AG04450 (cell line): Measurements from ENCODE around the gene SARDH. TPM values are rescaled to one million over a fixed set of nuclear protein-coding genes. Genes with fewer than 3 reads are reported as not detected.
"Not testable (repeated sequence)": the region's sequence is repeated elsewhere in the genome, so short reads cannot be mapped to it uniquely, and the experiment has no call there.

ENCODE experiments used
- CTCF ChIA-PET: fragments of 300-600, 350-600 bp; formaldehyde crosslinking; extraction: SDS; loops from one replicate; lab custom pipeline; 2022; ENCODE audit warnings: antibody characterized with exemption, inconsistent platforms; lab: Charles Lee
- POLR2A ChIA-PET: fragments of 350-600 bp; formaldehyde crosslinking; extraction: SDS; loops from one replicate; lab custom pipeline; 2021; ENCODE audit warnings: antibody characterized with exemption, inconsistent platforms; lab: Yijun Ruan, JAX
- DNase-seq: peaks from one replicate; pipeline ENCODE4 v3.0.0-alpha.2; 2011; ENCODE audit warnings: low read depth, low spot score
- H3K27ac ChIP-seq: one replicate; pipeline ENCODE4 v1.5.1; 2012; ENCODE audit warnings: low read depth, low read length, control low read depth
- H3K27me3 ChIP-seq: one replicate; pipeline ENCODE4 v1.6.0; 2012; ENCODE audit warnings: low read length; ENCODE audit not compliant: control insufficient read depth, insufficient read depth
- H3K4me3 ChIP-seq: 2 replicates; pipeline ENCODE4 v1.5.1; 2011; ENCODE audit warnings: mild to moderate bottlenecking, low read depth, low read length, control low read depth
- H3K9me3 ChIP-seq: 2 replicates; pipeline ENCODE4 v1.5.1; 2012; ENCODE audit warnings: low read length; ENCODE audit not compliant: control insufficient read depth, insufficient read depth
- polyA plus RNA-seq: library from polyadenylated mRNA; depleted of rRNA; stranded (reverse); fragments of >200 nt; gene quantifications from 2 replicates; pipeline ENCODE4 v1.2.3, GENCODE V29; 2011
- TF ChIP-seq, protein P1 (sequence below): IDR thresholded peaks from 2 replicates; pipeline ENCODE4 v1.5.1; 2011; ENCODE audit warnings: low read depth, low read length, control low read depth, inconsistent platforms

Gene SARDH
- polyA plus RNA-seq, 1 experiment = 1.3 TPM

DNA sequence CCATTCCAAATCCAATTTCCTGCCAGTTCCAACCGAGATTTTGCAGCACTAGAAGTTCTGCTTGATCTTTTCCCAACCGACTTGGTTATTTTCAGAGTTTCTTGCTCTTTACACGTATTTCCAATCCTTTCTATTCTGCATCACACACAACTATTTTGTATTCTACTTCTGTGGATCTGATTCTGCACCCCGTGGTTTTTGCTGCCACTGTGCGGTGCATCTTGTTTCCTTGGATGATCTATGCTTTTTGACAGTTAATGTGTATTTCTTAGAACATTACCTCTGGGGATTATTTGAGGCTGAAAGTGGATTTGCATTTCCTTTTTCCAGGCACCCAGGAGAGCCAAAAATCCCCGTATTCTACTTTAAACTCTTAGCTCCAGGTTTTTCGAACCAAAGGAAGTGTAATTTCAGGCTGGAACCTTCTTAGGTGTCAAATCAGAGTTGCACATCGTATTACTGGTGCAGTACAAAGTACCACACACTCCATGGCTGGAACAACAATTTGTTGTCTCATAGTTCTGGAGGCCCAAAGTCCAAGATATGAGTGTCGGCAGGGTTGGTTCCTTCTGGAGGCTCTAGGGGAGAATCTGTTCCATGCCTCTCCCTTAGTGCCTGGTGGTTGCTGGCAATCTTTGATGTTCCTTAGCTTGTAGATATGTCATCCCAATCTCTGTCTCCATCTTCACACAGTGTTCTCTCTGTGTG, 14.7 kb upstream of the SARDH start:
- CTCF ChIA-PET = interaction anchor here (1.5 kb wide), 2 partner anchors 11 to 241 kb away, joined by 5 to 6 read pairs; no protein-coding TSS in a partner anchor
- peaks cover 3% of the 10 kb centered on the region for H3K27me3 ChIP-seq
- H3K9me3 ChIP-seq = peaks cover 3% of the 10 kb centered on the region; the same call in 1 of the 2 replicates
- no peak overlapping the region for H3K27ac ChIP-seq
- TF ChIP-seq, protein P1, sequence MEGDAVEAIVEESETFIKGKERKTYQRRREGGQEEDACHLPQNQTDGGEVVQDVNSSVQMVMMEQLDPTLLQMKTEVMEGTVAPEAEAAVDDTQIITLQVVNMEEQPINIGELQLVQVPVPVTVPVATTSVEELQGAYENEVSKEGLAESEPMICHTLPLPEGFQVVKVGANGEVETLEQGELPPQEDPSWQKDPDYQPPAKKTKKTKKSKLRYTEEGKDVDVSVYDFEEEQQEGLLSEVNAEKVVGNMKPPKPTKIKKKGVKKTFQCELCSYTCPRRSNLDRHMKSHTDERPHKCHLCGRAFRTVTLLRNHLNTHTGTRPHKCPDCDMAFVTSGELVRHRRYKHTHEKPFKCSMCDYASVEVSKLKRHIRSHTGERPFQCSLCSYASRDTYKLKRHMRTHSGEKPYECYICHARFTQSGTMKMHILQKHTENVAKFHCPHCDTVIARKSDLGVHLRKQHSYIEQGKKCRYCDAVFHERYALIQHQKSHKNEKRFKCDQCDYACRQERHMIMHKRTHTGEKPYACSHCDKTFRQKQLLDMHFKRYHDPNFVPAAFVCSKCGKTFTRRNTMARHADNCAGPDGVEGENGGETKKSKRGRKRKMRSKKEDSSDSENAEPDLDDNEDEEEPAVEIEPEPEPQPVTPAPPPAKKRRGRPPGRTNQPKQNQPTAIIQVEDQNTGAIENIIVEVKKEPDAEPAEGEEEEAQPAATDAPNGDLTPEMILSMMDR = no peak
- POLR2A ChIA-PET = no interaction called here
- DNase-seq = no peak
- no peak overlapping the region for H3K4me3 ChIP-seq

DNA sequence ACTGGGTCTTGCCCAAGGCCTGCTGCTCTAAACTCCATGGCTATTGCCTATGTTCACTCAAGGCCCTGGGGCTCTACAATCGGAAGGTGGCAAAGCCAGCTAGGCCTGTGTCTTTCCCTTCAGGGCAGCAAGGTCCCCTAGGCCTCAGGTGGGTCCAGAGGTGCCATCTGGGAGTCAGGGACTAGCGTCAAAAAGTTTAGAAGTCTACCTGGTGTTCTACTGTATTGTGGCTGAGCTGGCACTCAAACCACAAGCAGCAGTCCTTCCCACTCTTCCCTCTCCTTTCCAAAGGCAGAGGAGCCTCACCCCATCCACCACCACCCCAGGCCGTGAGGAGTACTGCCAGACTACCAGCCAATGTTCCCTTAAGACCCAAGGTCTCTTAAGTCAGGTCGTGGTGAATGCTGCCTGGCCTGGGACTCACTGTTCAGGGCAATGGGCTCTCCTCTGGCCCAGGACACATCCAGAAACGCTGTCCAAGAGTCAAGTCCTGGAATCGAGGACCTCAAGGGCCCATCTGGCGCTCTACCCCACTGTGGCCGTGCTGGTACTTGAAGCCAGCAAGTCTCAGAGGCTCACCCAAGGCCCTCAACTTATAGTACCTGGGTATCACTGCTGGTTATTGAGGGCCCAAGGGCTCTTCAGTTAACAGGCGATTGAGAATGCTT, 13.0 kb upstream of the SARDH start:
- DNase-seq = no peak
- POLR2A ChIA-PET = no interaction called here
- H3K9me3 ChIP-seq = peaks cover 3% of the 10 kb centered on the region; the same call in 1 of the 2 replicates
- TF ChIP-seq, protein P1 = no peak
- H3K4me3 ChIP-seq = no peak overlapping the region
- CTCF ChIA-PET = interaction anchor here (0.7 kb wide), 1 partner anchor 9 kb away, joined by 3 read pairs; no protein-coding TSS in a partner anchor
- H3K27ac ChIP-seq = no peak overlapping the region
- H3K27me3 ChIP-seq = peaks cover 8% of the 10 kb centered on the region

DNA sequence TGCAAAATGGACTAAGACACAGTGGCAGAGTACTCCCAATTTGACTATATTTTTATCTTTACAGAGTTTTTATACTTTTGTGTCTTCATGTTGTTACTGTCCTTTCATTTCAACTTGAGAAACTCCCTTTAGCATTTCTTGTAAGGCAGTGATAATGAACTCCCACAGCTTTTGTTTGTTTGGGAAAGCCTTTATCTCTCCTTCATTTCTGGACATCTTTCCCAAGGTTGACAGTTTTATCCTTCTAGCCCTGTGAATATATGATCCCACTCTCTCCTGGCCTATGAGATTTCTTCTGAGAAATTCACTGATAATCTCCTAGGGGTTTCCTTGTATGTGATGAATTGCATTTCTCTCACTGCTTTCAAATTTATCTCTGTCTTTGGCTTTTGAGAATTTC, 9.2 kb upstream of the SARDH start:
- DNase-seq = no peak
- ChIA-PET CTCF (no interaction called here), POLR2A (no interaction called here)
- Histone ChIP-seq H3K4me3 (no peak overlapping the region), H3K9me3 (no peaks in the 10 kb centered on the region), H3K27me3 (peaks cover 11% of the 10 kb centered on the region), H3K27ac (no peak overlapping the region)
- TF ChIP-seq, protein P1 = no peak

DNA sequence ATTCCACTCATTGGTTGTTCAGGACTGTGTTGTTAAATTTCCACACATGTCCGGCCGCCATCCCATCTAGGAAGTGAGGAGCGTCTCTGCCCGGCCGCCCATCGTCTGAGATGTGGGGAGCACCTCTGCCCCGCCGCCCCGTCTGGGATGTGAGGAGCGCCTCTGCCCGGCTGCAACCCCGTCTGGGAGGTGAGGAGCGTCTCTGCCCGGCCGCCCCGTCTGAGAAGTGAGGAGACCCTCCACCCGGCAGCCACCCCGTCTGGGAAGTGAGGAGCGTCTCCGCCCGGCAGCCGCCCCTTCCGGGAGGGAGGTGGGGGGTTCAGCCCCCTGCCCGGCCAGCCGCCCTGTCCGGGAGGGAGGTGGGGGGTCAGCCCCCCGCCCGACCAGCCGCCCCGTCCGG, 6.4 kb upstream of the SARDH start:
- H3K27me3 ChIP-seq, H3K9me3 ChIP-seq, DNase-seq, CTCF ChIA-PET, H3K4me3 ChIP-seq, H3K27ac ChIP-seq, POLR2A ChIA-PET: not testable (repeated sequence)

DNA sequence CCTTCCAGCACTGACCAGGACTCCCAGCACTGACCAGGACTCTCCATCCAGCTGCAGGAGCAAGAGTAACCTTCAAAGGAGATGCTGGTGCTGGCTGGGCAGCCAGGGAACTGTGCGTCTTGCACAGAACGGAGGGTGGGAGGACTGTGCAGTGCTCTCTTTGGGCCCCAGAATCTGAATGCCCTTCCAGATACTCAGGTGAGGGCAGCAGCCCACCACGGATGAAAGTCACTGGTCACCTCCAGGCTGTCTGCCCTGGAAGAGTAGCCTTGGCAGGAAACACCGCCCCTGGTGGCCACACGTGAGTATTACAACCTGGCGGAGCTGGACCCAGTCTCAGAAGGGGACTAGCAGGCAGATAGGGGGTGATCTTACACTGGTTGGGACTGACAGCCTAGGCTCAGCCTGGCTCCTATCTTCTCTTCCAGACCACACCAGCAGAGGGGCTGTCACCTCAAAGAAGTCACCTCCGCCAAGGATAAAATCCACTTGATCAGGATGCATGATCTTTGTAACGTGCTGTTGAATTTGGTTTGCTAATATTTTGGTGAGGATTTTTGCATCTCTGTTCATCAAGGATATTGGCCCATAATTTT, 4.8 kb upstream of the SARDH start:
- no peak overlapping the region for H3K4me3 ChIP-seq
- POLR2A ChIA-PET = interaction anchor here (0.9 kb wide), 1 partner anchor 12 kb away, joined by 4 read pairs; no protein-coding TSS in a partner anchor
- TF ChIP-seq, protein P1 = peak; percentile 96
- CTCF ChIA-PET = interaction anchor here (0.6 to 2.2 kb wide), 14 partner anchors 10 to 553 kb away, joined by 3 to 9 read pairs (median 4); no protein-coding TSS in a partner anchor
- peaks cover 9% of the 10 kb centered on the region for H3K27me3 ChIP-seq
- DNase-seq = no peak
- no peak overlapping the region for H3K27ac ChIP-seq
- H3K9me3 ChIP-seq = no peaks in the 10 kb centered on the region; the same call in 1 of the 2 replicates
